Common myeloid progenitor, CD34-positive (primary cell): Measurements from ENCODE around the gene PIAS1.
"Not testable (repeated sequence)": the region's sequence is repeated elsewhere in the genome, so short reads cannot be mapped to it uniquely, and the experiment has no call there.

Experiments
- CTCF ChIA-PET: fragments of 350-600 bp; sonication (Branson Sonifier 250); formaldehyde crosslinking; loops from one replicate; lab custom pipeline; 2021; ENCODE audit warnings: antibody characterized with exemption; lab: Charles Lee
- POLR2A ChIA-PET: fragments of 350-600 bp; sonication (Branson Sonifier 250); formaldehyde crosslinking; loops from one replicate; lab custom pipeline; 2021; ENCODE audit warnings: antibody characterized with exemption; lab: Charles Lee
- DNase-seq, 3 donors: peaks; one replicate each; pipeline versions ENCODE4 v3.0.0 to v3.0.0-alpha.2; 2013
- H3K27ac ChIP-seq, 2 experiments: 1 replicate in 1 of 2; 2 replicates in 1 of 2; pipeline ENCODE4 v1.7.0; 2013; ENCODE audit warnings: inconsistent platforms in 2 of 2, low read length in 2 of 2, mild to moderate bottlenecking in 2 of 2, low read depth in 1 of 2, moderate library complexity in 1 of 2; ENCODE audit not compliant: severe bottlenecking in 2 of 2, insufficient read depth in 1 of 2, poor library complexity in 1 of 2
- H3K27me3 ChIP-seq, 5 experiments: replicated peaks in 2 of 5; 1 replicate in 3 of 5; 2 replicates in 2 of 5; pipeline versions ENCODE4 v1.6.1 to v1.7.0; 2013; ENCODE audit warnings: low read length in 4 of 5, mild to moderate bottlenecking in 2 of 5, moderate library complexity in 2 of 5, inconsistent platforms in 1 of 5; ENCODE audit not compliant: insufficient read depth in 5 of 5, control insufficient read depth in 4 of 5
- H3K36me3 ChIP-seq, 4 experiments: 1 replicate in 2 of 4; 2 replicates in 2 of 4; pipeline versions ENCODE4 v1.6.1 to v1.7.0; 2013; ENCODE audit warnings: low read length in 3 of 4, control low read depth in 1 of 4, mild to moderate bottlenecking in 1 of 4; ENCODE audit not compliant: control insufficient read depth in 4 of 4, insufficient read depth in 4 of 4
- H3K4me1 ChIP-seq, 4 experiments: 1 replicate in 3 of 4; 2 replicates in 1 of 4; pipeline versions ENCODE4 v1.6.1 to v1.7.1; 2013; ENCODE audit warnings: low read length in 3 of 4, mild to moderate bottlenecking in 3 of 4, control low read depth in 1 of 4, inconsistent platforms in 1 of 4, moderate library complexity in 1 of 4; ENCODE audit not compliant: control insufficient read depth in 4 of 4, insufficient read depth in 4 of 4; ENCODE audit errors: control extremely low read depth in 1 of 4
- H3K4me3 ChIP-seq, 7 experiments: 1 replicate in 4 of 7; 2 replicates in 3 of 7; pipeline versions ENCODE4 v1.5.1 to v1.7.0; 2013; ENCODE audit warnings: mild to moderate bottlenecking in 7 of 7, low read length in 6 of 7, moderate library complexity in 6 of 7, inconsistent platforms in 2 of 7, low read depth in 2 of 7, control low read depth in 1 of 7; ENCODE audit not compliant: insufficient read depth in 4 of 7, control insufficient read depth in 1 of 7; ENCODE audit errors: extremely low read depth in 1 of 7
- H3K9me3 ChIP-seq, 5 experiments: 1 replicate in 4 of 5; 2 replicates in 1 of 5; pipeline versions ENCODE4 v1.6.1 to v1.7.1; 2013; ENCODE audit warnings: low read length in 4 of 5, mild to moderate bottlenecking in 2 of 5, inconsistent platforms in 1 of 5, low read depth in 1 of 5, moderate library complexity in 1 of 5; ENCODE audit not compliant: control insufficient read depth in 4 of 5, insufficient read depth in 2 of 5; ENCODE audit errors: control extremely low read depth in 1 of 5
- WGBS: methylation state at CpG from one replicate; pipeline ENCODE4 v1.1.5; 2013; ENCODE audit not compliant: insufficient coverage; 5-methylcytosine and 5-hydroxymethylcytosine counted together

The PIAS1 gene

DNA sequence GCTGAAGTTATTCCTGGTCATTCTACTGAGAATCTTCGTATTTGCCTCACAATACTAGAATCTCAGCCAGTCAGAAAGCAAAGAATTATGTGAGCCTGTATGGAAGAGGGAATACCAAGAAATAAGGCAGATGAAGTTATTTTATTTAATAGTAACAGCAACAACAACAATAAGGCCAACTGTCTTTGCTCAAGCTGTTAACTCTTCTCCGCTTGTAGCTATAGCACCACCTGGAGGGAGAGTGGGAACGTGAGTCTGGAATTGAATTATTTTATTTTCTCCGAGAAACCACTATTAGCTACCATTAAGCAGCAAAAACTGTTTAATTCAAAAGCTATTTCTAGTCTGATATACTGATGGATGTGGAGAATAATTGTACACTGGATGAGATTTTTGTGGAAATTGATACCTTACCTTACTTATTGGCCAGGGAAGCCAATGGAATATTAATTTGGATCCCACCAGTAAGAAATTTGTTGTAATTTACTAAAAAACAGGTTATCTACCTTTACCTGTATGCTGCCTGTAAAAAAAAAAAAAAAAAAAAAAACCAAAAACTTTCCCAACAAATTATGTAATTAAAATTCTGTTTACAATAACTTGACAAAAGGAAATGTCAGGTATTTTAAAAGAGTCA, 100.9 kb downstream of the PIAS1 start:
- no peak overlapping the region for H3K4me3 ChIP-seq
- DNase-seq, result peak; percentile 69 to 85 (median 82)
- ChIA-PET POLR2A (no interaction called here), CTCF (interaction anchor here (0.6 to 4.7 kb wide), 20 partner anchors 9 to 480 kb away, joined by 3 to 59 read pairs (median 4); partner anchors contain the start of gene PIAS1)
- no peaks in the 10 kb centered on the region for H3K4me1 ChIP-seq
- peak overlapping the region in 1 of 2 experiments; percentile 43 for H3K27ac ChIP-seq
- H3K36me3 ChIP-seq, result peaks cover 2 to 58% (median 23%) of the 10 kb centered on the region in 4 experiments
- whole genome bisulfite sequencing, result no CpG with 5 or more reads among the region's 4 CpGs
- H3K27me3 ChIP-seq, result no peaks in the 10 kb centered on the region
- H3K9me3 ChIP-seq, result peaks cover 0 to 2% (median 0%) of the 10 kb centered on the region in 5 experiments

DNA sequence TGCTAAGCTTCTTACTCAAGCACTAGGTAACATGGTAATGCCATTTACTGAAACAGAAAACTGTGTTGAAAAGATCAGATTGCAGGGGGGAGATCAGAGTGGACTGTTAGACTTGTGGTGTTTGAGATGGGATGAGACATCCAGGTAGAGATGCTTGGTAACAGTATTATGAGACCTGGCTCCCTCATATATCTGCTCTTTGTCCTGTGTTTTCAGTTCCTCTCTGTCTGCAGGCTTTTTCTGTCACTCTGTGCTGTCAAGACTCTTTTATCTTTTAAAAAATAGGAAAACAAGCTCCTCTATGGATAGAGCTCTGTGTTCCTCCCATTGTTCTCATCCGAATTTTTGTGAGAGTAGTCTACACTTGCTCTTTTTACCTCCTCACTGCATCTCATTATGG, 103.0 kb downstream of the PIAS1 start:
- H3K27ac ChIP-seq, result no peak overlapping the region
- peaks cover 0 to 9% (median 1%) of the 10 kb centered on the region in 5 experiments for H3K9me3 ChIP-seq
- DNase-seq, result no peak
- H3K4me1 ChIP-seq, result no peaks in the 10 kb centered on the region
- no peaks in the 10 kb centered on the region for H3K27me3 ChIP-seq
- peaks cover 6 to 70% (median 36%) of the 10 kb centered on the region in 4 experiments for H3K36me3 ChIP-seq
- WGBS, result no CpG with 5 or more reads among the region's 1 CpG
- ChIA-PET POLR2A (interaction anchor here (0.6 kb wide), 1 partner anchor 16 kb away, joined by 4 read pairs; no protein-coding TSS in a partner anchor), CTCF (interaction anchor here (0.6 to 2.6 kb wide), 4 partner anchors 18 to 317 kb away, joined by 3 to 11 read pairs (median 4); partner anchors contain the start of gene RNU6-1)
- H3K4me3 ChIP-seq, result no peak overlapping the region

DNA sequence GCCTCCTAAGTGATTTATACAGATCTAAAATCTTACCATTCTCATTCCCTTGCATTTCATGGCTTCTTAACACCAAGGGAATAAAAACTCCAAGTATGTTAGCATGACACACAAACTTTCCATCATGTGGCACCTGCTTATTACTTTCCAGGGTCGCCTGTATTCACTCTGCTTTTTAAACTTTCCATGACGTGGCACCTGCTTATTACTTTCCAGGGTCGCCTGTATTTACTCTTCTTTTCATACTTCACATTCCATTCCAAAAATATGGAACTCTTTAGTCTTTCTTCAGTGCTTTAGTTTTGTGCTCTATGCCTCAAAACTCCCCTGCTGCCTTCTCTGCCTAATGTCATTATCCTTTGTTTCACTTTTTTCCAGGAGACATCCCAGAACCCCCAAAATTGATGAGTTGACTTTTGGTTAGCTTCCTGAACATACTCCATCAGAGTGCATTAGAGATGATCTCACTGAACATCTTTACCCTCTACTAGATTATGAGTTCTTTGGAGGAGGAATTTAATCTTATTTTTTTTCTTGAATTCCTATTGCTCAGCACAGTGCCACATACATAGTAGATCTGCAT, 104.0 kb downstream of the PIAS1 start:
- Histone ChIP-seq H3K4me1 (no peaks in the 10 kb centered on the region), H3K36me3 (peaks cover 12 to 70% (median 43%) of the 10 kb centered on the region in 4 experiments), H3K9me3 (peaks cover 0 to 9% (median 1%) of the 10 kb centered on the region in 5 experiments), H3K27ac (peak overlapping the region in 1 of 2 experiments; percentile 19), H3K4me3 (no peak overlapping the region), H3K27me3 (no peaks in the 10 kb centered on the region)
- POLR2A ChIA-PET, result interaction anchor here (0.8 kb wide), 1 partner anchor 317 kb away, joined by 4 read pairs; no protein-coding TSS in a partner anchor
- WGBS, result 98% methylated on average over 3 of the region's 3 CpGs
- CTCF ChIA-PET, result interaction anchor here (1.2 to 2.6 kb wide), 3 partner anchors 11 to 297 kb away, joined by 3 to 11 read pairs (median 4); no protein-coding TSS in a partner anchor
- DNase-seq, result no peak

DNA sequence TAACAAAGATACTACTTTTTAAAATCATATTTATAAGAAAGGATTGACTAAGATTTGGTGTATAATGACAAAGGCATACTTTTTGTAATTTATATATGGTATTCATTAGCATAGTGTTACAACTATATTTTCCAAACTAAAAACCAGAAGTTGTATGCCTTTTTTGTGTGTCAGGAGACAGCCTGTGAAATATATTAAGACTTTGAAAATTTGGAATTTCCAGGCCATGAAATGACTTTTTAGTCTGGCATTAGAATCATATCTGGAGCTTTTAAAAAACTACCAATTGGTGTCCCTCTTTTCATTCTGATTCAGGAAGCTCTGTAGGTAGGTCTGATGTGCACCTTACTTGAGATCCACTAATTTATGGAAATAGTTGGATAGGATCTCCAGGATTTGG, 109.1 kb downstream of the PIAS1 start:
- no peak overlapping the region for H3K27ac ChIP-seq

DNA sequence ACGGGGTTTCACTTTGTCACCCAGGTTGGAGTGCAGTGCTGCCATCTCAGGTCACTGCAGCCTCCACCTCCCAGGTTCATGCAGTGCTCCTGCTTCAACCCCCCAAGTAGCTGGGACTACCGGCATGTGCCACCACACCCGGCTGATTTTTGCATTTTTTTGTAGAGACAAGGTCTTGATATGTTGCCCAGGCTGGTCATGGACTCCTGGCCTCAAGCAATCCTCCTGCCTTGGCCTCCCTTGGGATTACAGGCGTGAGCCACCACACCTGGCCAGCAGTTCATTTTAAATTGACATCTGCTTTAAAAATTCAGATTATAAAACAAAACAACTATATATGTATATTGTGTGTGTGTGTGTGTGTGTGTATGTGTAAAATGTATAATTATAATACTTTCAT, 112.7 kb downstream of the PIAS1 start:
- Histone ChIP-seq H3K27me3 (no peaks in the 10 kb centered on the region), H3K36me3 (peaks cover 15 to 42% (median 21%) of the 10 kb centered on the region in 4 experiments), H3K9me3 (no peaks in the 10 kb centered on the region), H3K4me1 (no peaks in the 10 kb centered on the region), H3K4me3 (no peak overlapping the region), H3K27ac (no peak overlapping the region)
- WGBS, result 100% methylated on average over 3 of the region's 4 CpGs
- ChIA-PET POLR2A (no interaction called here), CTCF (interaction anchor here (0.9 kb wide), 1 partner anchor 11 kb away, joined by 3 read pairs; no protein-coding TSS in a partner anchor)
- DNase-seq, result no peak

More for the DNA sequence above, 109.1 kb downstream of the PIAS1 start:
- Histone ChIP-seq H3K9me3 (peaks cover 0 to 9% (median 1%) of the 10 kb centered on the region in 5 experiments), H3K4me3 (no peak overlapping the region), H3K4me1 (no peaks in the 10 kb centered on the region), H3K27me3 (no peaks in the 10 kb centered on the region), H3K36me3 (peaks cover 18 to 53% (median 34%) of the 10 kb centered on the region in 4 experiments)
- DNase-seq, result no peak
- ChIA-PET CTCF (interaction anchor here (2.1 kb wide), 1 partner anchor 8 kb away, joined by 6 read pairs; no protein-coding TSS in a partner anchor), POLR2A (no interaction called here)

DNA sequence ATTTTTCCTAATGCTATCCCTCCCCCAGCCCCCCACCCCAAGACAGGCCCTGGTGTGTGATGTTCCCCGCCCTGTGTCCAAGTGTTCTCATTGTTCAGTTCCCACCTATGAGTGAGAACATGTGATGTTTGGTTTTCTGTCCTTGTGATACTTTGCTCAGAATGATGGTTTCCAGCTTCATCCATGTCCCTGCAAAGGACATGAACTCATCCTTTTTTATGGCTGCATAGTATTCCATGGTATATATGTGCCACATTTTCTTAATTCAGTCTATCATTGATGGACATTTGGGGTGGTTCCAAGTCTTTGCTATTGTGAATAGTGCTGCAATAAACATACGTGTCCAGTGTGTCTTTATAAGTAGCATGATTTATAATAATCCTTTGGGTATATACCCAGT, 117.9 kb downstream of the PIAS1 start:
- H3K4me3 ChIP-seq, H3K27ac ChIP-seq, H3K27me3 ChIP-seq, H3K4me1 ChIP-seq, POLR2A ChIA-PET, DNase-seq, H3K9me3 ChIP-seq: not testable (repeated sequence)
- WGBS, result no CpG with 5 or more reads among the region's 2 CpGs
- H3K36me3 ChIP-seq, result peaks cover 7 to 44% (median 9%) of the 10 kb centered on the region in 4 experiments
- CTCF ChIA-PET, result interaction anchor here (1.8 kb wide), 1 partner anchor 17 kb away, joined by 7 read pairs; no protein-coding TSS in a partner anchor
